Panc1 (cell line): ENCODE results near the gene GGA2. TPM values are rescaled to one million over a fixed set of nuclear protein-coding genes. Genes with fewer than 3 reads are reported as not detected.

Source experiments
- ATAC-seq: fragments of 200-7000 bp; cut with Tn5 transposase; 2 replicates; pipeline ENCODE4 v1.9.1; 2020; ENCODE audit warnings: mild to moderate bottlenecking, moderate library complexity
- BruUV-seq: library from RNA; stranded (reverse); fragments of 400-500 nt; replicated peaks from 2 replicates; lab custom pipeline; 2021; lab: Mats Ljungman, UMichigan
- CTCF ChIA-PET: fragments of 300-600 bp; sonication (Branson Sonifier 250); formaldehyde crosslinking; loops from one replicate; lab custom pipeline; 2022; ENCODE audit warnings: antibody characterized with exemption; lab: Charles Lee
- POLR2A ChIA-PET: fragments of 300-600 bp; sonication (Branson Sonifier 250); formaldehyde crosslinking; loops from one replicate; lab custom pipeline; 2022; ENCODE audit warnings: antibody characterized with exemption; lab: Charles Lee
- DNase-seq: peaks from one replicate; pipeline ENCODE4 v3.0.0-alpha.2; 2010; ENCODE audit warnings: low read depth, low spot score
- H3K27ac ChIP-seq: 2 replicates; pipeline ENCODE4 v1.5.1; 2011; ENCODE audit warnings: mild to moderate bottlenecking, low read length, inconsistent platforms
- H3K27me3 ChIP-seq: fragments of 200-500 bp; sonication (Bioruptor generic); 2 replicates; pipeline ENCODE4 v1.6.0; 2014; ENCODE audit warnings: low read length, inconsistent platforms; ENCODE audit not compliant: control insufficient read depth, insufficient read depth
- H3K36me3 ChIP-seq: fragments of 200-500 bp; sonication (Bioruptor generic); 2 replicates; pipeline ENCODE4 v1.5.1; 2014; ENCODE audit warnings: inconsistent platforms, mild to moderate bottlenecking, low read length, moderate library complexity; ENCODE audit not compliant: control insufficient read depth, insufficient read depth
- H3K4me1 ChIP-seq: 2 replicates; pipeline ENCODE4 v1.5.1; 2011; ENCODE audit warnings: inconsistent platforms, mild to moderate bottlenecking, low read length, moderate library complexity; ENCODE audit not compliant: control insufficient read depth, insufficient read depth
- H3K4me3 ChIP-seq, 2 experiments: 2 replicates each; pipeline ENCODE4 v1.5.1; 2011 to 2012; ENCODE audit warnings: low read depth in 2 of 2, low read length in 2 of 2, mild to moderate bottlenecking in 2 of 2, inconsistent platforms in 1 of 2, moderate library complexity in 1 of 2
- H3K9me3 ChIP-seq: fragments of 200-500 bp; sonication (Bioruptor generic); 2 replicates; pipeline ENCODE4 v1.5.1; 2014; ENCODE audit warnings: low read depth, mild to moderate bottlenecking, inconsistent platforms, low read length, moderate library complexity; ENCODE audit not compliant: control insufficient read depth, insufficient read depth
- POLR2AphosphoS5 ChIP-seq: IDR thresholded peaks from 2 replicates; pipeline ENCODE4 v1.6.1; 2012; ENCODE audit warnings: mild to moderate bottlenecking, low read depth, low read length, moderate library complexity
- SIN3A ChIP-seq: IDR thresholded peaks from 2 replicates; pipeline ENCODE4 v1.6.1; 2012; ENCODE audit warnings: low read depth, mild to moderate bottlenecking, low read length, moderate library complexity, borderline replicate concordance; ENCODE audit not compliant: insufficient read depth
- TCF7L2 ChIP-seq: IDR thresholded peaks from 2 replicates; pipeline ENCODE4 v1.6.1; 2011; ENCODE audit warnings: mild to moderate bottlenecking, low read depth, low read length, inconsistent platforms
- in situ Hi-C: cut with HindIII; loops from 2 replicates; pipeline ENCODE4 v1.10.0; 2016; ENCODE audit warnings: low sequenced_read_pairs, low pct_unique_long_range_greater_than_20kb
- intact Hi-C: fragments of 100-400 bp; cut with micrococcal nuclease; formaldehyde crosslinking; loops from one replicate; pipeline ENCODE4 v1.10.0; 2022; ENCODE audit not compliant: unreplicated experiment
- total RNA-seq: library from RNA; stranded (reverse); gene quantifications from one replicate; pipeline ENCODE4 v1.2.1, GENCODE V29; 2021; ENCODE audit not compliant: unreplicated experiment
- TF ChIP-seq, protein P1 (sequence below): fragments of 450-650 bp; IDR thresholded peaks from 2 replicates; pipeline ENCODE4 v1.5.1; 2017; ENCODE audit warnings: mild to moderate bottlenecking
- TF ChIP-seq, protein P2 (sequence below), 2 experiments: IDR thresholded peaks; 2 replicates each; pipeline ENCODE4 v1.6.1; 2011 to 2012; ENCODE audit warnings: low read depth in 2 of 2, control low read depth in 1 of 2, low read length in 1 of 2, mild to moderate bottlenecking in 1 of 2, moderate library complexity in 1 of 2; ENCODE audit not compliant: insufficient read depth in 1 of 2

GGA2 gene
- total RNA-seq, 1 experiment from 2014 or later, result 100 TPM

DNA sequence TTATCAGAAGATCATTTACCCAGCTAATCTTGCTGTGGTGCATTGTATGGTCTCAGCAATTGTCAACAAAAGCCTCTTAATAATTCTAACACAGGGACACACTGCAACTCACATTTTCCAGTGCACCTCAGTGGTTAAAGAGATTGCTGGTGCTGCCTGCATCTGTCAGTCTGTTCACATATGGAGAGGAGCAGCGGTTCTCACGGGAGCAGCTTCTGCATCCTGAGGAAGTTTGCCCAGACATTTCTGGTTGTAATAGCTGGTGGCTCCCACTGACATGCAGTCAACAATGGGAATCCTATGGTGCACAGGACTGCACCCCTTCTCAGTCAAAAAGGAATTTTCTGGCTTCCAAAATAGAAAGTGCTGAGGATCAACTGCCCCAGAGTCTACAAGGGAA, 7.8 kb downstream of the GGA2 start:
- ATAC-seq, result no peak
- H3K4me1 ChIP-seq, result peaks cover 58% of the 10 kb centered on the region
- H3K36me3 ChIP-seq, result no peaks in the 10 kb centered on the region
- DNase-seq, result no peak
- BruUV-seq, result no TSS peak
- no peak overlapping the region for H3K4me3 ChIP-seq
- intact Hi-C loops, result no loop called here
- ChIA-PET POLR2A (no interaction called here), CTCF (no interaction called here)
- no peak overlapping the region for H3K27ac ChIP-seq
- no peaks in the 10 kb centered on the region for H3K27me3 ChIP-seq
- in situ Hi-C loops, result no loop called here
- no peaks in the 10 kb centered on the region for H3K9me3 ChIP-seq
- TF ChIP-seq TCF7L2 (no peak), POLR2AphosphoS5 (no peak), SIN3A (no peak)
- TF ChIP-seq, protein P1, sequence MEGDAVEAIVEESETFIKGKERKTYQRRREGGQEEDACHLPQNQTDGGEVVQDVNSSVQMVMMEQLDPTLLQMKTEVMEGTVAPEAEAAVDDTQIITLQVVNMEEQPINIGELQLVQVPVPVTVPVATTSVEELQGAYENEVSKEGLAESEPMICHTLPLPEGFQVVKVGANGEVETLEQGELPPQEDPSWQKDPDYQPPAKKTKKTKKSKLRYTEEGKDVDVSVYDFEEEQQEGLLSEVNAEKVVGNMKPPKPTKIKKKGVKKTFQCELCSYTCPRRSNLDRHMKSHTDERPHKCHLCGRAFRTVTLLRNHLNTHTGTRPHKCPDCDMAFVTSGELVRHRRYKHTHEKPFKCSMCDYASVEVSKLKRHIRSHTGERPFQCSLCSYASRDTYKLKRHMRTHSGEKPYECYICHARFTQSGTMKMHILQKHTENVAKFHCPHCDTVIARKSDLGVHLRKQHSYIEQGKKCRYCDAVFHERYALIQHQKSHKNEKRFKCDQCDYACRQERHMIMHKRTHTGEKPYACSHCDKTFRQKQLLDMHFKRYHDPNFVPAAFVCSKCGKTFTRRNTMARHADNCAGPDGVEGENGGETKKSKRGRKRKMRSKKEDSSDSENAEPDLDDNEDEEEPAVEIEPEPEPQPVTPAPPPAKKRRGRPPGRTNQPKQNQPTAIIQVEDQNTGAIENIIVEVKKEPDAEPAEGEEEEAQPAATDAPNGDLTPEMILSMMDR, result no peak

DNA sequence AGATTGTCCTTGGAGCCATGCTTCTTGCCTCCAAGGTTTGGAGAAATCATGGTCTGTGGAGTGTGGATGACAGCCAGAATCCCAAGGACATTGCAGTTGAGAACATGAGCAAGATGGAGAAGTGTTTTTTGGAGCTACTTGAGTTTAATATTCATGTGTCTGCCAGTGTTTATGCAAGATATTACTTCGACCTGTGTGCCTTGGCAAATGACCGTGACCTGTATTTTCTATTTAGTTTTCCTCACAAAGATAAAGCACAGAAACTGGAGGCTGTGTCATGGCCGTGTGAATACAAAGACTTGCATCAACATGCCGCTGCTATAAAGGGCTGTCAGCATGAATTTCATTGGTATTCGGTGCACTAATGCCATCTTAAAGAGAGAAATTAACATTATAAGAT, 9.0 kb downstream of the GGA2 start:
- Histone ChIP-seq H3K36me3 (no peaks in the 10 kb centered on the region), H3K4me3 (no peak overlapping the region), H3K27me3 (no peaks in the 10 kb centered on the region), H3K9me3 (no peaks in the 10 kb centered on the region), H3K27ac (no peak overlapping the region), H3K4me1 (peaks cover 55% of the 10 kb centered on the region)
- no peak for DNase-seq
- no peak for ATAC-seq
- POLR2A ChIA-PET, result no interaction called here
- in situ Hi-C loops, result no loop called here
- TF ChIP-seq POLR2AphosphoS5, result no peak
- no peak for TF ChIP-seq TCF7L2
- TF ChIP-seq, protein P2, sequence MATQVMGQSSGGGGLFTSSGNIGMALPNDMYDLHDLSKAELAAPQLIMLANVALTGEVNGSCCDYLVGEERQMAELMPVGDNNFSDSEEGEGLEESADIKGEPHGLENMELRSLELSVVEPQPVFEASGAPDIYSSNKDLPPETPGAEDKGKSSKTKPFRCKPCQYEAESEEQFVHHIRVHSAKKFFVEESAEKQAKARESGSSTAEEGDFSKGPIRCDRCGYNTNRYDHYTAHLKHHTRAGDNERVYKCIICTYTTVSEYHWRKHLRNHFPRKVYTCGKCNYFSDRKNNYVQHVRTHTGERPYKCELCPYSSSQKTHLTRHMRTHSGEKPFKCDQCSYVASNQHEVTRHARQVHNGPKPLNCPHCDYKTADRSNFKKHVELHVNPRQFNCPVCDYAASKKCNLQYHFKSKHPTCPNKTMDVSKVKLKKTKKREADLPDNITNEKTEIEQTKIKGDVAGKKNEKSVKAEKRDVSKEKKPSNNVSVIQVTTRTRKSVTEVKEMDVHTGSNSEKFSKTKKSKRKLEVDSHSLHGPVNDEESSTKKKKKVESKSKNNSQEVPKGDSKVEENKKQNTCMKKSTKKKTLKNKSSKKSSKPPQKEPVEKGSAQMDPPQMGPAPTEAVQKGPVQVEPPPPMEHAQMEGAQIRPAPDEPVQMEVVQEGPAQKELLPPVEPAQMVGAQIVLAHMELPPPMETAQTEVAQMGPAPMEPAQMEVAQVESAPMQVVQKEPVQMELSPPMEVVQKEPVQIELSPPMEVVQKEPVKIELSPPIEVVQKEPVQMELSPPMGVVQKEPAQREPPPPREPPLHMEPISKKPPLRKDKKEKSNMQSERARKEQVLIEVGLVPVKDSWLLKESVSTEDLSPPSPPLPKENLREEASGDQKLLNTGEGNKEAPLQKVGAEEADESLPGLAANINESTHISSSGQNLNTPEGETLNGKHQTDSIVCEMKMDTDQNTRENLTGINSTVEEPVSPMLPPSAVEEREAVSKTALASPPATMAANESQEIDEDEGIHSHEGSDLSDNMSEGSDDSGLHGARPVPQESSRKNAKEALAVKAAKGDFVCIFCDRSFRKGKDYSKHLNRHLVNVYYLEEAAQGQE (IDR thresholded peaks at IDR 0.05; ENCODE audit: insufficient read depth in 1 of 2, low read depth in 2 of 2, low read length in 1 of 2), result no peak
- TF ChIP-seq, protein P1, result no peak
- no peak for TF ChIP-seq SIN3A
- intact Hi-C loops, result no loop called here
- CTCF ChIA-PET, result interaction anchor here (0.6 kb wide), 1 partner anchor 147 kb away, joined by 7 read pairs; no protein-coding TSS in a partner anchor
- BruUV-seq, result no TSS peak
